ENCODE results near the gene IL18BP. TPM values are rescaled to one million over a fixed set of nuclear protein-coding genes. Genes with fewer than 3 reads are reported as not detected.

IL18BP gene
- total RNA-seq, 2 donors from 2014 or later, result 12.5 to 13.8 TPM

DNA sequence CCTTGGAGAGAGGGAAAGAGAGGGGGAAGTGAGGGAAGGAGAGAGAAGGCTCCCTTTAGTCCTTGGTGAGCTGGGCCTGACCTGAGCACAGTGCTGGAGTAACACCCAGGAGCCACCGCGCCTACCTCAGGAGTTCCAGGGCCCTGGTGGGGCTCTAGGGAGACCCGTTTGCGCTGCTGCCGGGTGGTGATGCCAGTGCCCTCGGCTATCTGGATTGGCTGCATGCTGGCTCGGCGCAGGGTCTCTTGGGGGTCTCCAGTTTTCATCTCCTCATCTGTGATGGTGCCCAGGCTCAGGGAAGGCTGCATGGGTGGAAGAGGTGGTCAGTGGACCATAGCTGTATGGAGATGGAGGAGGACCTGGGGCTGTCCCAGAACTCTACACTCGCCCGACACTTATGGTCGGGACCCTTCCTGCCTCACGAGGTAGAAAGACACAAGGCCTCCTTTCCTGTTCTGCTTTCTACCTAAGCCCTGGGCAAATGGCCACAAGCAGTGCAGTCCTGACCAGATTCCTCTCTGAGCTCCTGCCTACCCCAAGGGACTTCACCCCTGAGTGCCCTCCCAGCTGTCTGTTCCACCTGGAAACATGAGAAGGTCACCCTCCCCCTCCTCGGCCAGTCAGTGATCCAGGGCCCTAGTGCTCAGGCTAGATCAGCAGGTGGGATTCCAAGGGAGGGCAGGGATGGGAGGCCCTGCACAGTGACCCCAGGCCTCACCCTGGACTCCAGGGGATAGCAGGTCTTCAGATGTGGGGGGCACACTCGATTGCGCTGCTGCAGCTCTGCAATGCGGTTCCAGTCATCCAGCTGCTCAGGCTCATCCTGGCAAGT is 6.0 kb downstream of the IL18BP start:
- DNase-seq (ENCODE audit: low spot score in 2 of 2), result no peak
- Mint-ChIP-seq H3K36me3 (peaks cover 0 to 21% of the 10 kb centered on the region in 2 donors), H3K27ac (peak overlapping the region; percentile 74 to 78), H3K9me3 (no peaks in the 10 kb centered on the region)
- no peak for ATAC-seq

GRCh38 chr11:72005347-72006260 is 6.9 kb downstream of the IL18BP start:
- Mint-ChIP-seq H3K9me3 (no peaks in the 10 kb centered on the region), H3K36me3 (peaks cover 0 to 21% of the 10 kb centered on the region in 2 donors), H3K27ac (peak overlapping the region; percentile 78 to 92)
- ATAC-seq (no peak), DNase-seq (ENCODE audit: low spot score in 2 of 2) (no peak)

DNA sequence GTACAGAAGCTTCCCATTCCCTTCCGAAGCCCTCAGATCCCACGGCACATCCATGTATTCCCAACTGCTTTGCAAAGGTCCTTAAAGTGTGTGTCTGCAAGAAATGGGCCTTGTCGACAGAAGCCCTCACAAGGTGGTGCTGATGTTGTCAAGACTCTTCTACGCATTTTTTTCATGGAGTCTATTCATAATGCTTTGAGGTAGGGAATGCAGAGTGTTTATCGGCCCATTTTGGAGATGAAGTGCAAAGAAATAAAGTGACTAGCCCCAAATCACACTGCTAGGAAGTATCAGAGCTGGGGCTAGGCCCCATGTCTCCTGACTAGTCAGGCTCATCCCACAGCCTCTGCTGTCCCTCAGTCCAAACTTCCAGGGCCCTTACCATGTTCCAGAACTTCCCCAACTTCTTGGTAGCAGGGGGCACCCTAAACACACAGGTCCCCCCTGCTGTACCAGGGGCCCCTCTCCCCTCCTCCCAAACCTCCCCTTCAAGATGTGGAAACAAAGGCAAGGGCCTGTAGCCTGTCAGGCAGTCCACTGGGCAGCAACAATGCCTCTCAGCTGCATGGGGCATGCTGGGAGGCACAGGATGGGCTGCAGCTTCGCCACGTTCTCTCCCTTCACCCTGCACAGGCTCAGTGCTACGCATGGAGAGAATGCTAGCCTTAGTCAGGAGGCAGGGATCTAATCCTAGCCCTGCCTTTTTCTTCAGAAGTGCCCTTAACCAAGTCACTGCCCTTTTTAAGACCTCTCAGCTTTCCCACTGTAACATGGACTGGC is 7.8 kb downstream of the IL18BP start:
- Mint-ChIP-seq H3K9me3 (no peaks in the 10 kb centered on the region), H3K36me3 (peaks cover 0 to 21% of the 10 kb centered on the region in 2 donors), H3K27ac (peak overlapping the region; percentile 78 to 92)
- ATAC-seq, result no peak
- no peak for DNase-seq (ENCODE audit: low spot score in 2 of 2)

GRCh38 chr11:72007089-72007476 is 8.4 kb downstream of the IL18BP start:
- peak overlapping the region; percentile 78 to 92 for H3K27ac Mint-ChIP-seq
- no peak for ATAC-seq

GRCh38 chr11:72007587-72007986 is 8.9 kb downstream of the IL18BP start:
- no peaks in the 10 kb centered on the region for H3K9me3 Mint-ChIP-seq
- DNase-seq (ENCODE audit: low spot score in 2 of 2), result no peak
- H3K27ac Mint-ChIP-seq, result peak overlapping the region; percentile 85 to 92
- ATAC-seq, result no peak
- H3K36me3 Mint-ChIP-seq, result peaks cover 0 to 21% of the 10 kb centered on the region in 2 donors

More at GRCh38 chr11:72007089-72007476, 8.4 kb downstream of the IL18BP start:
- no peaks in the 10 kb centered on the region for H3K9me3 Mint-ChIP-seq
- DNase-seq (ENCODE audit: low spot score in 2 of 2), result no peak
- H3K36me3 Mint-ChIP-seq, result peaks cover 0 to 21% of the 10 kb centered on the region in 2 donors

DNA sequence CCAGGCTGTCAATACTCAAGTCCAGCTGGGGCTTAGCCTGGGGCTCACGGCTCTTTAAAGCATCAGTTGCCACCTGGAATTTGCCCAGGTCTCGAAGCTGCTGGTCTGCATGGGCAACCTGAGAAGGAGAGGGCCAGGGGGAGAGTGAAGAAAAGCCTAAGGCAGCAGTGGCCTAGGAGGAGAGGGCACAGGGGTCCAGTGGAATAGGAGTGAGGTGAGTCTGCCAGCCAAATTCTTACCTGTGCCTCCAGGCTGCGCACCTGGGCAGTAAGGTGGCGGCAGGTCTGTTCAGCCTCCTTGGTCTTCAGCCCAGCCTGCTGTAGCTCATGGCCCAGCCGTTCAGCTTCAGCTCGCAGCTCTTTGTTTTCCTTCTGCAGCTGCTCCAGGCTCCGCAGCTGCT is 10.0 kb downstream of the IL18BP start:
- H3K36me3 Mint-ChIP-seq, result peaks cover 4 to 25% of the 10 kb centered on the region in 2 donors
- DNase-seq (ENCODE audit: low spot score in 2 of 2) (peak in 1 of 2 donors; percentile 44), ATAC-seq (no peak)
- peak overlapping the region; percentile 85 to 88 for H3K27ac Mint-ChIP-seq
- H3K9me3 Mint-ChIP-seq, result no peaks in the 10 kb centered on the region

GRCh38 chr11:72009156-72009555 is 10.4 kb downstream of the IL18BP start:
- ATAC-seq (no peak), DNase-seq (ENCODE audit: low spot score in 2 of 2) (no peak)
- Mint-ChIP-seq H3K36me3 (peaks cover 4 to 30% of the 10 kb centered on the region in 2 donors), H3K27ac (peak overlapping the region; percentile 57 to 85), H3K9me3 (no peaks in the 10 kb centered on the region)

- peak in 1 of 2 donors; percentile 46 for DNase-seq (ENCODE audit: low spot score in 2 of 2)
- no peaks in the 10 kb centered on the region for H3K9me3 Mint-ChIP-seq
- peaks cover 18 to 41% of the 10 kb centered on the region in 2 donors for H3K36me3 Mint-ChIP-seq
- no peak for ATAC-seq
- peak overlapping the region; percentile 85 for H3K27ac Mint-ChIP-seq
Observed at GRCh38 chr11:72010529-72011233, 12.0 kb downstream of the IL18BP start.

DNA sequence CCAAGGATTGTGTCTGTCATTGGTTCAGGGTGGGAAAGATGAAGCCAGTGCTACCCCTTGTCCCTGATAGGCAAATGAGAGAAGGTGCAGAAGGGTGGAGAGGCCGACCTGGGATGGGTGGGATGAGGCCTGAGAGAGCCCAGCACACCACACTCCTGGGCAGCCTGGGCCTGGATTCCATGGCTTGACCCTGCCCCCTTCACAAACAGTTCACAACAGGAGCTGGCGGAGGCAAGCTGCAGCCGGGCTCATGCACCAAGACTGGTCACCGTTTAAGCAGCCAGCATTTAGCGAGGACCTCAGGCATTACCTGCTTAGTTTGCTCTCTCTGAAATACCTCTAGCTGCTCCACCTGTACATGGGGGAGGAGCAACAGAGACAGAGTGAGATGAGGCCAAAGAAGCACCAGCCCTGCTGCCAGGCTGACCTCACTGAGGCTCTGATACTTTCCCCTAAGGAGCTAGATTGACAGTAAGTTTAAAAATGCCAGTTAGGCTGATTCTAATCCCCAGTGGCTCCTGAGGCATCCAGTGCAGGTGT is 13.5 kb downstream of the IL18BP start:
- Mint-ChIP-seq H3K27ac (peak overlapping the region in 1 of 2 donors; percentile 80), H3K9me3 (no peaks in the 10 kb centered on the region), H3K36me3 (peaks cover 24 to 33% of the 10 kb centered on the region in 2 donors)
- ATAC-seq (no peak), DNase-seq (ENCODE audit: low spot score in 2 of 2) (peak in 1 of 2 donors; percentile 43)

- H3K27ac Mint-ChIP-seq, result peak overlapping the region; percentile 79 to 85
- ATAC-seq, result no peak
- no peaks in the 10 kb centered on the region for H3K9me3 Mint-ChIP-seq
Observed at GRCh38 chr11:72012897-72013721, 14.4 kb downstream of the IL18BP start.

DNA sequence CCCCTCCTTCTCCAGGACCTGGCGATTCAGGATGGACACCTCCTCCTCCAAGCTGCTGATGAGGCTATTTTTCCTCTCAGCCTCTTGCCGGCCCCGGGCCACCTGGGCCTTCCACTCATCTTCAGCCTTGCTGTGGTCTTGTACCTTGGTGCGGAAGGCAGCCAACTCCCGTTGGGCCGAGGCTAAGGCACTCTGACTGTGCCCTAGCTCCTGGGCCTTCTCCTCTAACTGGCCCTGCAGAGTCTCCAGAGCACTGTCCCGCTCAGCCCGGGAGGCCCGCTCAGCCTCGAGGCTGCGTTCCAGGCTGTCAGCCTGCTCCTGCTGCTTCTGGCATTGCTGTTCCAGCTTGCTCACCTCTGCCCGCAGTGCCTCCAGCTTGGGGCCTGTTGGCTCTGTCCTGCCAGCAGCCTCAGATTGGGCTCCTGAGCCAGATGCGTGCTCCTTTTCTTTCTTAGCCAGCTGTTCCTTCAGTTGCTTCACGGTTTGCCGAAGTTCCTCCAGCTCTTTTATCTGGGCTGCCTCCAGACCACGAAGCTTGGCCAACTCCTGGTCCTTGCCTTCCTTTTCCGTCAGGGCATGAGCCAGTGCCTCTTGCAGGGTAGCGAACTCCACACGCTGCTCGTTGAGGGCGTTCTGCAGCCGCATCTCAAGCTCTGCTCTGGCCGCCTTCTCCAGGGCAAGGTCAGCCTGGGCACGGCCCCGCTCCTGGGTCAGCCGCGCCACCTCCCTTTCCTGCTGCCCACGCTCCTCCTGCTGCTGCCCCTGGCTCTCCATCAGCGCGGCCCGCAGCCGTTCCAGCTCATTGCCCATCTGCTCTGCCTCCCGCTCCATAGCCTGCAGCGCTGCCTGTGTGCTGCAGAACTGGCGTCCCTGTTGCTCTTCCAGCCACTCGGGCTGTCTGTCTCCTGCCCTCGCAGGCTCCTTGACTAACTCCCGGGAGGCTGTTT is 15.3 kb downstream of the IL18BP start:
- peaks cover 24 to 37% of the 10 kb centered on the region in 2 donors for H3K36me3 Mint-ChIP-seq
- DNase-seq (ENCODE audit: low spot score in 2 of 2) (peak in 1 of 2 donors; percentile 49), ATAC-seq (no peak)
- peak overlapping the region; percentile 85 to 97 for H3K27ac Mint-ChIP-seq
- no peaks in the 10 kb centered on the region for H3K9me3 Mint-ChIP-seq

More at GRCh38 chr11:72012897-72013721, 14.4 kb downstream of the IL18BP start:
- DNase-seq (ENCODE audit: low spot score in 2 of 2), result peak in 1 of 2 donors; percentile 30
- H3K36me3 Mint-ChIP-seq, result peaks cover 24 to 32% of the 10 kb centered on the region in 2 donors

GRCh38 chr11:72014761-72015320 is 16.1 kb downstream of the IL18BP start:
- H3K36me3 Mint-ChIP-seq, result peaks cover 24 to 37% of the 10 kb centered on the region in 2 donors

GRCh38 chr11:72015511-72016061 is 16.9 kb downstream of the IL18BP start:
- H3K27ac Mint-ChIP-seq, result peak overlapping the region; percentile 85 to 86
- no peaks in the 10 kb centered on the region for H3K9me3 Mint-ChIP-seq
- DNase-seq (ENCODE audit: low spot score in 2 of 2) (peak in 1 of 2 donors; percentile 52), ATAC-seq (no peak)
- H3K36me3 Mint-ChIP-seq, result peaks cover 24 to 37% of the 10 kb centered on the region in 2 donors

More at GRCh38 chr11:72014761-72015320, 16.1 kb downstream of the IL18BP start:
- ATAC-seq, result no peak
- Mint-ChIP-seq H3K27ac (peak overlapping the region; percentile 85 to 97), H3K9me3 (no peaks in the 10 kb centered on the region)
- peak in 1 of 2 donors; percentile 50 for DNase-seq (ENCODE audit: low spot score in 2 of 2)

Measured in activated naive CD4-positive, alpha-beta T cell treated with anti-CD3 and anti-CD28 coated beads, Interleukin-2, amount 50 U/mL, for 72 hours (primary cell).